OCI-M1 (cell line): ENCODE results near the gene GREB1.
"Not testable (repeated sequence)": the region's sequence is repeated elsewhere in the genome, so short reads cannot be mapped to it uniquely, and the experiment has no call there.

Experiments used
- DNase-seq: peaks from one replicate; lab custom pipeline; 2025; lab: John Stamatoyannopoulos, UW

The GREB1 gene

GRCh38 chr2:11634584-11634983 is 100.7 kb downstream of the GREB1 start:
- DNase-seq = no peak

- no peak for DNase-seq
These were observed 101.3 kb downstream of the GREB1 start for GRCh38 chr2:11635141-11635540.

DNA sequence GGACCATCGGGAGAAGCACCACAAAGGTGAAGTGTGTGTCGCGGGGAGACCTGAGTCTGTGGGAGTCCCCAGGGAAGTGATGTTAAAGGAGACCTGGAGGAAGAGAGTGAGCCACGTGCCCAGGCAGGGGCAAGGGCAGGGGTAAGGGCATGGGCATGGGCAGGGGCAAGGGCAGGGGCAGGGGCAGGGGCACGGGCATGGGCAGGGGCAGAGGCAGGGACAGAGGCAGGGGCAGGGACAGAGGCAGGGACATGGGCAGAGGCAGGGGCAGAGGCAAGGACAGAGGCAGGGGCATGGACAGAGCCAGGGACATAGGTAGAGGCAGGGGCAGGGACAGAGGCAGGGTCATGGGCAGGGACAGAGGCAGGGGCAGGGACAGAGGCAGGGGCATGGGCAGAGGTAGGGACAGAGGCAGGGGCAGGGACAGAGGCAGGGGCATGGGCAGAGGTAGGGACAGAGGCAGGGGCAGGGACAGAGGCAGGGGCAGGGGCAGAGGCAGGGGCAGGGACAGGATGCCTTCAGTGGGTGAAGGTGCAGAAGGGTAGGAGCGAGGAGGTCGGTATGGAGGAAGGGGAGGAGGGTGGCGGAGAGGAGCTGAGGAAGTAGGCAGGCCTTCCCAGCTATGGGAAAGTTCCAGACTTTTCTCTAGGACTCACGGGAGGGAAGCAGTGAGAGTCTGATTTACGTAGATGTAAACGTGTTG is 102.9 kb downstream of the GREB1 start:
- DNase-seq = no peak

- DNase-seq = no peak
These were observed 103.7 kb downstream of the GREB1 start for GRCh38 chr2:11637546-11637945.

- no peak for DNase-seq
These were observed 105.7 kb downstream of the GREB1 start for GRCh38 chr2:11639503-11639902.

DNA sequence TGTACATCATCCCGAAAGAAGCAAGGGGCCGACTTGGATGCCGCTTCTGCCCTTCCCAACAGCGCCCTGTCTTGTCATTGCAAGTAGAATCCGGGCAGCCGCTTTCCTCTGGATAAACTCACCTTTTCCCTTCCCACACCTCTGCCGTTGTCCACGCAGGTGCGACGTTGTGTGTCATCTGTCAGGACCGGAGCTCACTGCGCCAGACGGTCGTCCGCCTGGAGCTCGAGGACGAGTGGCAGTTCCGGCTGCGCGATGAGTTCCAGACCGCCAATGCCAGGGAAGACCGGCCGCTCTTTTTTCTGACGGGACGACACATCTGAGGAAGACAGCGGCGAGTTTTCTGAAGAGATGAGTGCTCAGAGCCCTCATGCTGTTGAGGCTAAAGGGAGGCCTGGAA is 106.3 kb downstream of the GREB1 start:
- DNase-seq = no peak

DNA sequence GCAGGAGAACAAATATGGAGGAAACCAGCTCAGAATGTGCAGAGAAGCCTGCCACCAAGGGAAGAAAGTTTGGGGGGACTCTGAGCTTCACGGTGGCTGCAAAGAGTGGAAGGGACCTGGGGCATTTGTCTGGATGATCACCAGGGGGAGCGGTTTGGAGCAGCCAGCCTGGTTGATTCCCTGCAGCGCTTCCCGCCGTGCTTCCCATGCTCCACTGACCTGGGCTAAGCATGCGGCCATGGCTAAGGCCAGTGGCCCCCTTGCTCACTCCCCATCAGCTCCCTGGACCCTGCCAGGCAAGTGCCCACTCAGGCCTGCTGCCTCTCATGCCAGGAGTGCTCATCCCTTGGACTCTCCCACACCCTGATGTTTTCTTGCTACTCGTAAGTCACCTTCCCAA is 109.1 kb downstream of the GREB1 start:
- DNase-seq = no peak

DNA sequence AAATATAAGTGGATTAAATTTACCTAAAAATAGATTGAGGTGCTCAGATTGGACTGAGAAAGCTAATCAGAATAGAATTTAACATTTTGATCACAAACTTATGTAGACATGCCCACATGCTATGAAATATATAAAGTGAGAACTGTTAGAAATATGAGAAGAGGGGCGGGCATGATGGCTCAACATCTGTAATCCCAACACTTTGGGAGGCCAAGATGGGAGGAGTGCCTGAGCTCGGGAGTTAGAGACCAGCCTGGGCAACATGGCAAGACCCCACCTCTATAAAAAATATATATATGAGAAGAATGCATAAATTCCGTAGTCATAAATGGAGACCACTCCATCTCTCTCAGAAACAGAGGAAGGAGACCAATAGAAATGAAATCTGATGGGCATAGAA is 110.4 kb downstream of the GREB1 start:
- no peak for DNase-seq

GRCh38 chr2:11646530-11646929 is 112.7 kb downstream of the GREB1 start:
- no peak for DNase-seq

DNA sequence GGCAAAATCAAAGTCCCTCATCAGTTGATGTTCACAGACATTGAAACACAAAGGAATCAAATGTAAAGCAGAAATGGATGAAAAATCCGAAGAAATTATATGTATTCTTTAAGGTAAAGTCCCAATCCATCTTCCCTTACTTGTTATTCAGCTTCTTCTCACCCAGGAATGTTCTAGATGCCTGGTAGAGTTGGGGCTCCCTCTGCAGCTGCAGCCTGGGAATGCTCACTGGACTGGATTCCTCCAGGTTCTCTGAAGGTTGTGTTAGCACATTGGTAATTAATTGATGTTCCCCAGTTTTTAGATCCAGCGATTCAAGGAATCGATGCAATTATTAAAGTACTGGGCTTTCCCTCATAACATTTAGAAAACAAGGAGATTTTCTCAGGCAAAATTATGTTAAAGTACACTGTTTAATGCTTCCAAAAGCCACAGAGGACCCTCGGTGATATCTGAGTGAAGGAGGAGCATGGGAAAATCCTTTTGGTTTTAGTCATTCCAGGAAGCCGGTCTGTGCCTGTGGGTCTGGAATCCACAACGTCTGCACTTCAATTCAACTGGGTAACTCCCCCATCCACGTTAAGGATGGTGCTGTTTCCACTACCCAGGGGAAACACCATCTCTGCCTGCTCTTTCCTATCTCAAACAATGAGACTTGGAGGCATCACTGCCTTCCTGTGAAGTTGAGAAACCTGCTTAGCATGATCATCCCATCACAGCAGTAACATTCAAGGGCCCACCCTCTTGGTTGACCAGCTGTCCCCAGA is 114.2 kb downstream of the GREB1 start:
- peak; percentile 2 for DNase-seq

GRCh38 chr2:11649093-11649492 is 115.2 kb downstream of the GREB1 start:
- DNase-seq = no peak

- DNase-seq = no peak
These were observed 118.2 kb downstream of the GREB1 start for GRCh38 chr2:11651856-11652548.

DNA sequence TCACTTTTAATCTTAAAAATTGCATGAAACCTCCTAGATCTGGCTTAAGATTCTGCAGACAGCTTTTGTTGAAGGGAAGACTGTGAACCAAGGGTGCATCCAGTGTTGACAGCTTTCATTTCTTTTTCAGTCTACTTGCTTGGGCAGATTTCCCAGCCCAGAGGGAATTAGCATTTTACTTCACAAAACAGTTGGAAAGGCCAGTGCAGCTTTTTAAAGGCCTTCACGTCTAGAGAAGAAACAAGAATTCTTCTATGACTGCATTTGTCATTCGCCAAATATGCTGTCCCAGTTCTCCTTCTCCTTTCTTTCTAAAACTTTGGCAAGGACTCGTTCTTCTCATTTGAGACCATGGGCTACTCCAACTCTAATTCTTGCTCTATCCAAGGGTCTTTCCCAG is 118.7 kb downstream of the GREB1 start:
- no peak for DNase-seq

DNA sequence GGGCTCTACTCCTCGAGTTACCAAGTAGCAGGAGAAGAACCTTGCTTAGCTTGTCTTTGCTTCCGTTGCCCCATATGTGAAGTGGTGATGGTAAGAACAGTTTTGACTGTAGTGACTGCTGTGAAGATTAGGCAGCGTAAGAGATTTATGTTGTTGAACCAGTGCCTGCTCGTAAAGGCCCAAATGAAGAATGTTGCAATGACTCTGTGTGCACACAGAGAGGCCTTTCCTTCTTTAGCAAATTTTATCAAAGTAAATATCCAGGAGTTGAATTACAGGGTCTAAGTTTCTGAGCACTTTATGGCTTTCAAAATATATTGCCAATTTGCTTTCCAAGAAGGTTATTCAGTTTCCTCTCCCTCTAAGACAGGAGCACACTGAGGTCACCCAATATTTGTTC is 121.7 kb downstream of the GREB1 start:
- no peak for DNase-seq

DNA sequence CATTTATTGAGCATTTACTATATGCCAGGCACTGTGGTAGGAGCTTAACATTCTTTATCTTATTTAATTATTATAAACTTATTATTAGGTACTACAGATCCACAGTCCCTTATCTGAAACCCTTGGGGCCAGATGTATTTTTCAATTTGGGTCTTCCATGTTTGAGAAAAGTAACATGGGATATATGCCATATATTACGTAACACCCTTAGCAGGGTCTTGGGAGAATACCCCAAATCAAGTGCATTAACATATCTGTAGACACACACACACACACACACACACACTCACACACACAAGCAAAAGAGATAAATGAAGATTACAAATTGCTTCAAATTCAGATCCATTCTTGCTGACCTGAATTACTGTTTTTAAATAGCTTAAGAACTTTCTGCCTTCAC is 122.4 kb downstream of the GREB1 start:
- DNase-seq = no peak

GRCh38 chr2:11656671-11657101 is 122.8 kb downstream of the GREB1 start:
- no peak for DNase-seq

GRCh38 chr2:11657195-11657594 is 123.3 kb downstream of the GREB1 start:
- no peak for DNase-seq

DNA sequence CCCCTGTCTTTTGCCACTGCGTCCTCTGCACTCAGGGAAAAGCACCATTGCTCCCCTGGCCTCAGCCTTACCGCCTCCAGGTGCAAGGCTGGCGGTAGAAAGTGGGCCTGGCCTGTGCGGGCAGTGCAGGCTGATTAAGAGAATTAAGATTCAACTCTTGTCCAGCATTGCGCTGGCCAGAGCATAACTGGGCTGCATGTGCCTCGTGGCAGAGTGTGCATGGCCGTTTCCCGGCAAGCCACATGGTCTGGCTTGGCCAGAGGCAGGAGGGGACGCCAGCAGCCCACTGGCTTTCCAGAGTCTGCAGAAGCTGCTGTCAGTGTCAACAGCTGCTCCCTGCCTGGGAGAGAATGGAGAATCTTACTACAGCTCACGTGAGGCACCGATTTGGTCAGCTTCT is 123.8 kb downstream of the GREB1 start:
- no peak for DNase-seq

DNA sequence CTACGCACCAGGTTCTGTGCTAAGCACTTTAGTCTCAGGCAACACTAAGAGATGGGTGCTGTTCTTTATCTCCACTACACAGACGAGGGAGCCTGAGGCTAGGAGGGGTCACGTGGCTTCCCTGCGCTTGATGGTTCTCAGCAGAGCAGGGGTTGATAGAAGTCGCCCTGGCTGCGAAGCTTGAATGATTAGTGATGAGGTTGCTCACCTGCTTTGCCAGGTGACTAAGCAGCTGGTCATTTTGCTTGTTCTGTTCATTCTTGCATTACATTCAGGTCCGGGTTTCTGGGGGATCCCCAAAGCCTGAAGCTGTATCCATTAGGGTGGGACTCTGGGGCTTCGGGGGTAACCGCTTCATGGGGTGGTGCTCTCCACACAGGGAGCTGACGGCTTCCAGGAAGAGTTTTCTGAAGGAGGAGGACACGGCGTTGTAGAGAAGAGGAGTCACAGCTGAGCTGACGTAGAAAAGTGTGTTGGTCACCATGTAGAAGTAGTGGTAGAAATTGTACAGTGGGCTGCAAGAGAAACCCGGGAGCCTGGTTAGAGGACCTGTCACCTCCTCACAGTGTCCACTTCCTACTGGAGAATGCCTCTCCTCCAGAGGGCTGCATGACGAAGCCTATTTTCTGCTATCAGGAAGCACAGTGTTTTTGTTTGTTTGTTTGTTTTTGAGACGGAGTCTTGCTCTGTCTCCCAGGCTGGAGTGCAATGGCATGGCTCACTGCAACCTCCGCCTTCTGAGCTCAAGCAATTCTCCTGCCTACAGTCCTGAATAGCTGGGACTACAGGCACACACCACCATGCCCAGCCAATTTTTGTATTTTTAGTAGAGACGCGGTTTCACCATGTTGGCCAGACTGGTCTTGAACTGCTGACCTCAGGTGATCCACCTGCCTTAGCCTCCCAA is 124.6 kb downstream of the GREB1 start:
- DNase-seq = peak; percentile 45

GRCh38 chr2:11659115-11659475 is 125.2 kb downstream of the GREB1 start:
- DNase-seq = no peak

DNA sequence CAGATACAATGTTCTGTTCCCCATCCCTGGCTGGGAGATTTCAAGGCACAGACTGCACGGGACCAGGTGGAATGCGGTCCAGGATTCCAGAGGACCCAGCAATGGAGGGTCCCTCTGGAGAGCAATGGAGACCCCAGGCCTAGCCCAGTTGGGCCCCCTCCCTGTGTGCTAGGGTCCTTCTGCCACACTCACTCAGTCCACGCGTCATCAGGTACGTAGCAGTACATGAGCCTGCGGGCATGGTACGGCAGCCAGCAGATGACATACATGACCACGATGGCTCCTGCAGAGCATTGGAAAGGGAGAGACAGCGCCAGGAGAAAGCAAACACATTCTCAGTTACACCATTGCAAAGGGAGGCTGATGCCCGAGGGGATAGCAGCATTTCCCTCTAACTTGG is 126.0 kb downstream of the GREB1 start:
- DNase-seq = no peak

GRCh38 chr2:11660396-11660795 is 126.6 kb downstream of the GREB1 start:
- DNase-seq = not testable (repeated sequence)
